ENCODE results near the gene TMEM30B. TPM values are rescaled to one million over a fixed set of nuclear protein-coding genes. Genes with fewer than 3 reads are reported as not detected.

TMEM30B gene
- total RNA-seq, 1 experiment from 2014 or later = 0.12 TPM

DNA sequence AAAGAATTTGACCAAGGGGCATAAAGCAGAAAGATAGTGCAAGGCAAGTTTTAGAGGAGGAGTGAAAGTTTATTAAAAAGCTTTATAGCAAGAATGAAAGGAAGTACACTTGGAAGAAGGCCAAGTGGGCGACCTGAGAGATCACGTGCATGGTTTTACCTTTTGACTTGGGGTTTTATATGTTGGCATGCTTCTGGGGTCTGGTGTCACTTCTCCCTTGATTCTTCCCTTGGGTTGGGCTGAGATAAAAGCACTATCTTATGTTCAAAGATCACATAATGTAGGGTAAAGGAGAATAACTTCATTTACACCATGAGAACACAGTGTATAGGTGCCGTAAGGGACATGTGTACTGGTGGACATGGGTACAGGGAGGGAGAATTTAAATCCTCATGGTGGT lies 17.7 kb upstream of the TMEM30B start:
- no TSS peak for BruUV-seq (replicated peaks)
- no peak overlapping the region for H2AFZ ChIP-seq (ENCODE audit: low read depth, low read length, poor library complexity, severe bottlenecking)
- CTCF ChIA-PET = no interaction called here
- H3K4me2 ChIP-seq (ENCODE audit: low read length) = no peak overlapping the region
- no peaks in the 10 kb centered on the region for H3K9me3 ChIP-seq (ENCODE audit: control insufficient read depth in 1 of 2, insufficient read depth in 1 of 2, low read depth in 1 of 2, low read length in 2 of 2)
- H4K20me1 ChIP-seq (ENCODE audit: insufficient read depth) = no peaks in the 10 kb centered on the region
- H3K79me2 ChIP-seq (ENCODE audit: insufficient read depth, low read length) = no peaks in the 10 kb centered on the region
- H3K9me2 ChIP-seq (ENCODE audit: insufficient read depth) = no peaks in the 10 kb centered on the region
- no peaks in the 10 kb centered on the region for H3K36me3 ChIP-seq (ENCODE audit: control insufficient read depth in 1 of 2, insufficient read depth in 2 of 2, low read length in 2 of 2)
- RAD21 ChIA-PET (ENCODE audit: low non-redundant PET in 1 of 2, low total read pairs in 2 of 2, uncharacterized antibody in 2 of 2, unreplicated experiment in 2 of 2) = no interaction called here
- TF ChIP-seq FOSL1 (IDR thresholded peaks at IDR 0.05; ENCODE audit: low read depth) = no peak
- TF ChIP-seq JUND (IDR thresholded peaks at IDR 0.05) = no peak
- TF ChIP-seq, protein P1, sequence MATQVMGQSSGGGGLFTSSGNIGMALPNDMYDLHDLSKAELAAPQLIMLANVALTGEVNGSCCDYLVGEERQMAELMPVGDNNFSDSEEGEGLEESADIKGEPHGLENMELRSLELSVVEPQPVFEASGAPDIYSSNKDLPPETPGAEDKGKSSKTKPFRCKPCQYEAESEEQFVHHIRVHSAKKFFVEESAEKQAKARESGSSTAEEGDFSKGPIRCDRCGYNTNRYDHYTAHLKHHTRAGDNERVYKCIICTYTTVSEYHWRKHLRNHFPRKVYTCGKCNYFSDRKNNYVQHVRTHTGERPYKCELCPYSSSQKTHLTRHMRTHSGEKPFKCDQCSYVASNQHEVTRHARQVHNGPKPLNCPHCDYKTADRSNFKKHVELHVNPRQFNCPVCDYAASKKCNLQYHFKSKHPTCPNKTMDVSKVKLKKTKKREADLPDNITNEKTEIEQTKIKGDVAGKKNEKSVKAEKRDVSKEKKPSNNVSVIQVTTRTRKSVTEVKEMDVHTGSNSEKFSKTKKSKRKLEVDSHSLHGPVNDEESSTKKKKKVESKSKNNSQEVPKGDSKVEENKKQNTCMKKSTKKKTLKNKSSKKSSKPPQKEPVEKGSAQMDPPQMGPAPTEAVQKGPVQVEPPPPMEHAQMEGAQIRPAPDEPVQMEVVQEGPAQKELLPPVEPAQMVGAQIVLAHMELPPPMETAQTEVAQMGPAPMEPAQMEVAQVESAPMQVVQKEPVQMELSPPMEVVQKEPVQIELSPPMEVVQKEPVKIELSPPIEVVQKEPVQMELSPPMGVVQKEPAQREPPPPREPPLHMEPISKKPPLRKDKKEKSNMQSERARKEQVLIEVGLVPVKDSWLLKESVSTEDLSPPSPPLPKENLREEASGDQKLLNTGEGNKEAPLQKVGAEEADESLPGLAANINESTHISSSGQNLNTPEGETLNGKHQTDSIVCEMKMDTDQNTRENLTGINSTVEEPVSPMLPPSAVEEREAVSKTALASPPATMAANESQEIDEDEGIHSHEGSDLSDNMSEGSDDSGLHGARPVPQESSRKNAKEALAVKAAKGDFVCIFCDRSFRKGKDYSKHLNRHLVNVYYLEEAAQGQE (IDR thresholded peaks at IDR 0.05; ENCODE audit: low read depth) = no peak
- TF ChIP-seq, protein P2, sequence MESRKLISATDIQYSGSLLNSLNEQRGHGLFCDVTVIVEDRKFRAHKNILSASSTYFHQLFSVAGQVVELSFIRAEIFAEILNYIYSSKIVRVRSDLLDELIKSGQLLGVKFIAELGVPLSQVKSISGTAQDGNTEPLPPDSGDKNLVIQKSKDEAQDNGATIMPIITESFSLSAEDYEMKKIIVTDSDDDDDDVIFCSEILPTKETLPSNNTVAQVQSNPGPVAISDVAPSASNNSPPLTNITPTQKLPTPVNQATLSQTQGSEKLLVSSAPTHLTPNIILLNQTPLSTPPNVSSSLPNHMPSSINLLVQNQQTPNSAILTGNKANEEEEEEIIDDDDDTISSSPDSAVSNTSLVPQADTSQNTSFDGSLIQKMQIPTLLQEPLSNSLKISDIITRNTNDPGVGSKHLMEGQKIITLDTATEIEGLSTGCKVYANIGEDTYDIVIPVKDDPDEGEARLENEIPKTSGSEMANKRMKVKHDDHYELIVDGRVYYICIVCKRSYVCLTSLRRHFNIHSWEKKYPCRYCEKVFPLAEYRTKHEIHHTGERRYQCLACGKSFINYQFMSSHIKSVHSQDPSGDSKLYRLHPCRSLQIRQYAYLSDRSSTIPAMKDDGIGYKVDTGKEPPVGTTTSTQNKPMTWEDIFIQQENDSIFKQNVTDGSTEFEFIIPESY (IDR thresholded peaks at IDR 0.05; ENCODE audit: extremely low read depth, insufficient replicate concordance, low read length) = no peak
- TF ChIP-seq, protein P3, sequence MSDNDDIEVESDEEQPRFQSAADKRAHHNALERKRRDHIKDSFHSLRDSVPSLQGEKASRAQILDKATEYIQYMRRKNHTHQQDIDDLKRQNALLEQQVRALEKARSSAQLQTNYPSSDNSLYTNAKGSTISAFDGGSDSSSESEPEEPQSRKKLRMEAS (IDR thresholded peaks at IDR 0.05) = no peak
- intact Hi-C loops (cut with micrococcal nuclease) = loop anchor here (5.0 to 10.0 kb wide), 3 partner anchors 138 to 826 kb away; no protein-coding TSS in a partner anchor
- H3K4me3 ChIP-seq (replicated peaks in 1 of 2; ENCODE audit: low read depth in 1 of 2, low read length in 2 of 2) = no peak overlapping the region
- no peaks in the 10 kb centered on the region for H3K4me1 ChIP-seq (ENCODE audit: control insufficient read depth in 1 of 2, insufficient read depth in 2 of 2, low read length in 2 of 2)
- no peaks in the 10 kb centered on the region for H3K27me3 ChIP-seq (ENCODE audit: insufficient read depth, low read length)
- H3K27ac ChIP-seq (ENCODE audit: low read depth, low read length) = no peak overlapping the region
- POLR2A ChIA-PET = interaction anchor here (0.6 kb wide), 1 partner anchor 45 kb away, joined by 4 read pairs; no protein-coding TSS in a partner anchor
- ATAC-seq (no peak), DNase-seq (ENCODE audit: low read depth, low spot score) (no peak)
- H3K9ac ChIP-seq (ENCODE audit: low read length) = no peak overlapping the region

Data from HCT116 (cell line).